HG03196 (cell line): ENCODE results near the gene METTL9.
"Not testable (repeated sequence)": the region's sequence is repeated elsewhere in the genome, so short reads cannot be mapped to it uniquely, and the experiment has no call there.

Experiments used
- ATAC-seq: cut with Tn5 transposase; IDR thresholded peaks from one replicate; pipeline ENCODE4 v1.9.1; 2021; ENCODE audit not compliant: unreplicated experiment

The METTL9 gene

GRCh38 chr16:21573506-21573905, 25.9 kb upstream of the METTL9 start:
- not testable (repeated sequence) for ATAC-seq

- no peak for ATAC-seq
These were observed 25.0 kb upstream of the METTL9 start for GRCh38 chr16:21574372-21574771.

- not testable (repeated sequence) for ATAC-seq
These were observed 23.1 kb upstream of the METTL9 start for GRCh38 chr16:21576323-21576722.

- ATAC-seq, result not testable (repeated sequence)
These were observed 21.9 kb upstream of the METTL9 start for GRCh38 chr16:21577487-21577886.

GRCh38 chr16:21578311-21578710, 21.1 kb upstream of the METTL9 start:
- not testable (repeated sequence) for ATAC-seq

GRCh38 chr16:21580131-21580530, 19.2 kb upstream of the METTL9 start:
- not testable (repeated sequence) for ATAC-seq

- no peak for ATAC-seq
These were observed 18.6 kb upstream of the METTL9 start for GRCh38 chr16:21580807-21581206.

- ATAC-seq, result no peak
These were observed 14.6 kb upstream of the METTL9 start for GRCh38 chr16:21584817-21585216.

- not testable (repeated sequence) for ATAC-seq
These were observed 10.8 kb upstream of the METTL9 start for GRCh38 chr16:21588593-21588992.

- ATAC-seq, result no peak
These were observed 9.8 kb upstream of the METTL9 start for GRCh38 chr16:21589551-21589950.

- ATAC-seq, result no peak
These were observed 9.1 kb upstream of the METTL9 start for GRCh38 chr16:21590287-21590686.

- no peak for ATAC-seq
These were observed 8.6 kb upstream of the METTL9 start for GRCh38 chr16:21590796-21591195.

GRCh38 chr16:21592191-21592590, 7.2 kb upstream of the METTL9 start:
- no peak for ATAC-seq

- ATAC-seq, result no peak
These were observed 5.7 kb upstream of the METTL9 start for GRCh38 chr16:21593530-21594289.

- ATAC-seq, result no peak
These were observed 1.8 kb upstream of the METTL9 start for GRCh38 chr16:21597561-21598030.

GRCh38 chr16:21598206-21598605, 1.2 kb upstream of the METTL9 start:
- no peak for ATAC-seq

GRCh38 chr16:21598701-21599121, 666 bp upstream of the METTL9 start:
- ATAC-seq, result peak; percentile 7

GRCh38 chr16:21600031-21600773, 825 bp downstream of the METTL9 start:
- peak; percentile 20 for ATAC-seq

- no peak for ATAC-seq
These were observed 3.4 kb downstream of the METTL9 start for GRCh38 chr16:21602785-21603184.

- no peak for ATAC-seq
These were observed 4.6 kb downstream of the METTL9 start for GRCh38 chr16:21603928-21604327.

GRCh38 chr16:21605848-21606247, 6.5 kb downstream of the METTL9 start:
- not testable (repeated sequence) for ATAC-seq
